ENCODE measurements around the gene RASA3. TPM values are rescaled to one million over a fixed set of nuclear protein-coding genes. Genes with fewer than 3 reads are reported as not detected.

RASA3 gene
- total and polyA plus RNA-seq, 2 of the 8 experiments (the other 6 are each of a cell fraction or from before 2014, with no cell fraction given): 7.5 to 21.9 TPM

GRCh38 chr13:114124921-114125320, 7.5 kb downstream of the RASA3 start:
- Histone ChIP-seq H3K23ac (ENCODE audit: insufficient read length) (no peak overlapping the region), H3K14ac (ENCODE audit: insufficient read length) (no peak overlapping the region), H3K4ac (replicated peaks; ENCODE audit: insufficient read length, low read depth, low read length) (no peak overlapping the region), H4K5ac (ENCODE audit: insufficient read length, low read depth, low read length) (no peak overlapping the region), H3K56ac (replicated peaks; ENCODE audit: insufficient read length, low read depth, low read length) (no peak overlapping the region), H3K79me1 (ENCODE audit: low read depth, low read length) (peaks cover 18% of the 10 kb centered on the region), H3K23me2 (ENCODE audit: low read depth, low read length) (no peaks in the 10 kb centered on the region), H2BK12ac (ENCODE audit: low read depth, low read length) (no peak overlapping the region), H3K36me3 (ENCODE audit: control insufficient read depth in 2 of 4, insufficient read depth in 4 of 4, low read length in 3 of 4) (no peaks in the 10 kb centered on the region), H2BK20ac (ENCODE audit: low read length) (no peak overlapping the region), H3K4me3 (ENCODE audit: extremely low read depth in 1 of 4, insufficient read depth in 2 of 4, low read depth in 3 of 4, low read length in 4 of 4) (no peak overlapping the region), H4K8ac (ENCODE audit: extremely low read depth, insufficient read depth, low read length) (no peak overlapping the region), H3K27ac (ENCODE audit: low read depth, low read length) (no peak overlapping the region), H3K79me2 (ENCODE audit: control insufficient read depth in 1 of 2, insufficient read depth in 2 of 2, low read length in 2 of 2) (peaks cover 0 to 55% of the 10 kb centered on the region in 2 experiments; a peak in 3 of 4 replicates), H2AK5ac (ENCODE audit: low read depth, low read length) (no peak overlapping the region), H3K4me1 (replicated peaks in 1 of 4; ENCODE audit: control insufficient read depth in 3 of 4, insufficient read depth in 4 of 4, low read length in 3 of 4) (peaks cover 10 to 22% (median 17%) of the 10 kb centered on the region in 4 experiments), H3K27me3 (replicated peaks in 1 of 4; ENCODE audit: control insufficient read depth in 3 of 4, extremely low read depth in 1 of 4, insufficient read depth in 3 of 4, low read length in 3 of 4) (no peaks in the 10 kb centered on the region), H2BK5ac (ENCODE audit: low read depth, low read length) (no peak overlapping the region), H2AFZ (ENCODE audit: low read length) (no peak overlapping the region), H2BK15ac (ENCODE audit: low read length) (no peak overlapping the region), H3K9ac (replicated peaks in 1 of 4; ENCODE audit: extremely low read depth in 1 of 4, low read depth in 3 of 4, low read length in 3 of 4) (no peak overlapping the region), H3K18ac (ENCODE audit: extremely low read depth, low read length) (no peak overlapping the region), H4K20me1 (replicated peaks in 1 of 2; ENCODE audit: control insufficient read depth in 1 of 2, insufficient read depth in 2 of 2, low read length in 2 of 2) (peaks cover 2 to 10% of the 10 kb centered on the region in 2 experiments), H3K4me2 (ENCODE audit: insufficient read depth in 1 of 2, low read depth in 2 of 2, low read length in 2 of 2) (no peak overlapping the region), H2BK120ac (replicated peaks; ENCODE audit: low read depth, low read length) (no peak overlapping the region), H3K9me3 (ENCODE audit: insufficient read depth in 2 of 2, low read depth in 1 of 2, low read length in 1 of 2) (no peaks in the 10 kb centered on the region), H4K91ac (replicated peaks; ENCODE audit: insufficient read length, low read length) (no peak overlapping the region)
- WGBS, 2 experiments (ENCODE audit: extremely low coverage in 1 of 2, insufficient coverage in 1 of 2, insufficient read length in 1 of 2, insufficient replicate concordance in 2 of 2, low coverage in 1 of 2, low lambda C conversion rate in 2 of 2, missing lambda C conversion rate in 1 of 2): 90% methylated on average over 9 of the region's 9 CpGs; no CpG with 5 or more reads in 1 of the 2 experiments
- no peak for DNase-seq (ENCODE audit: low read depth in 1 of 2, low spot score in 2 of 2)
- ChIA-PET CTCF (ENCODE audit: partially characterized antibody) (interaction anchor here (0.6 kb wide), 1 partner anchor 52 kb away, joined by 3 read pairs; no protein-coding TSS in a partner anchor), POLR2A (ENCODE audit: partially characterized antibody) (no interaction called here)
- no peak for FAIRE-seq
- TF ChIP-seq CHD1 (IDR thresholded peaks at IDR 0.05; ENCODE audit: low read depth, low read length): no peak
- no peak for TF ChIP-seq NANOG (IDR thresholded peaks at IDR 0.05; ENCODE audit: insufficient read depth, low read depth, low read length, poor library complexity, severe bottlenecking)
- TF ChIP-seq TAF1 (IDR thresholded peaks at IDR 0.05; ENCODE audit: low read depth, low read length): no peak
- no peak for TF ChIP-seq YY1 (IDR thresholded peaks at IDR 0.05; ENCODE audit: low read depth, low read length)
- TF ChIP-seq RBBP5 (IDR thresholded peaks at IDR 0.05; ENCODE audit: borderline replicate concordance, low read depth, low read length): no peak
- TF ChIP-seq TAF7 (optimal IDR thresholded peaks at IDR 0.05; ENCODE audit: borderline replicate concordance, low read depth, low read length): no peak
- no peak for TF ChIP-seq E2F6 (IDR thresholded peaks at IDR 0.05)
- TF ChIP-seq GABPA (IDR thresholded peaks at IDR 0.05; ENCODE audit: borderline replicate concordance, insufficient read depth, low read length): no peak
- no peak for TF ChIP-seq SRF (IDR thresholded peaks at IDR 0.05; ENCODE audit: low read depth, low read length)
- no peak for TF ChIP-seq EZH2 (IDR thresholded peaks at IDR 0.05; ENCODE audit: low read depth, low read length, severe bottlenecking)
- TF ChIP-seq MAFK (IDR thresholded peaks at IDR 0.05; ENCODE audit: low read depth, low read length): no peak
- no peak for TF ChIP-seq SAP30 (IDR thresholded peaks at IDR 0.05; ENCODE audit: insufficient read depth, insufficient replicate concordance, low read length)
